ENCODE results near the gene TF.

Gene TF

GRCh38 chr3:133838916-133839800 is 93.0 kb downstream of the TF start:
- DNase-seq, result no peak

GRCh38 chr3:133840055-133840737 is 94.0 kb downstream of the TF start:
- no peak for DNase-seq

- no peak for DNase-seq
Measured at GRCh38 chr3:133840767-133841166, 94.6 kb downstream of the TF start.

GRCh38 chr3:133841196-133841595 is 95.0 kb downstream of the TF start:
- no peak for DNase-seq

- DNase-seq, result no peak
Measured at GRCh38 chr3:133842158-133842557, 96.0 kb downstream of the TF start.

- DNase-seq, result no peak
Measured at GRCh38 chr3:133843634-133844033, 97.4 kb downstream of the TF start.

DNA sequence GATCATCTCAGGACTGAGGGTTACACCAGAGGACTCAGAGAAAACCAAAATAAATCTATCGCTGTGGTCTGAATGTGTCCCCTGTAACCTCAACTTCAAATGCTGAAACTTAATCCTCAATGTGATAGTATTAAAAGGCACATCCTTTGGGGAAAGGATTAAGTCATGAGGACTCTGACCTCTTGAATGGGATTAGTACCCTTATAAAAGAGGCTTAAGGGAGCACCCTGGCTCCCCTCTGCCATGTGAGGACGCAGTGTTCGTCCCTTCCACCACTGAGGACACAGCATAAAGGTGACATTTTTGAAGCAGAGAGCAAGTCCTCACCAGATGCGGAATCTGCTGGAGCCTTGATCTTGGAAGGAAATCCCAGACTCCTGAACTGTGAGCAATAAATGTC is 98.9 kb downstream of the TF start:
- no peak for DNase-seq

Data from NCI-H2081 (cell line).